T follicular helper cell (primary cell): ENCODE data around the gene SYNE2.

Experiments used
- DNase-seq: peaks from one replicate; pipeline ENCODE4 v3.0.0-alpha.2; 2020; ENCODE audit warnings: low read depth

Gene SYNE2

DNA sequence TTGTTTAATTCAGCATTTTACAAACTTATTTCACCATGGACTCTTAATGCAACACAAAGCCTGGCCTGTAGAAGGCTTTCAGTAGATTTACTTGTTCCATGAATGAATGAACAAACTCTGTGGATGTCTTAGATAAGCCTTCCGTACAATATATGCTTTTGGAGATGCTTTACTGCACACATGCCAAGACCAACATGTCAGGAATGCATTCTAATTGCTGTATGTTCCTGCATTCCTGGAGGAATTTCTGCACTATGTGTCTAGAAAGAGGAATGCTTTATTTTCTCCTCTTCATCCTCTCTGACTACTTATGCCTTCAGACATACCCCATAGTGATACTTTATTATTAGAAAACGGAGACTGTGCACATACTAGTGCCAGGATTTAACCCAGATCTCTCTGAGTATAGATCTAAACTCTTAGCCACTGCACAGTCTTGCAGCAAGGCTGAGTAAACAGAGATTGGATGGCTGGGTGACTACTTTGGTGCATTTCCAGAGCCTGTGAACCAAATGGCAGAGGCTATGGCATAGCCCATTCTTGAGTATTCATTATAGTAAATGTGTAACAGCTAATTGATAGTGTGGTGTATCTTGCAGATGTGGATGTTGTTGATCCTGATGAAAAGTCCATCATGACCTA, 108.2 kb downstream of the SYNE2 start:
- no peak for DNase-seq

- DNase-seq, result no peak
Observed at GRCh38 chr14:63962906-63963305, 110.1 kb downstream of the SYNE2 start.

GRCh38 chr14:63963439-63963838, 110.6 kb downstream of the SYNE2 start:
- DNase-seq, result no peak

- DNase-seq, result no peak
Observed at GRCh38 chr14:63964113-63964512, 111.3 kb downstream of the SYNE2 start.

- DNase-seq, result no peak
Observed at GRCh38 chr14:63966407-63966806, 113.6 kb downstream of the SYNE2 start.

- DNase-seq, result no peak
Observed at GRCh38 chr14:63972323-63972932, 119.6 kb downstream of the SYNE2 start.

DNA sequence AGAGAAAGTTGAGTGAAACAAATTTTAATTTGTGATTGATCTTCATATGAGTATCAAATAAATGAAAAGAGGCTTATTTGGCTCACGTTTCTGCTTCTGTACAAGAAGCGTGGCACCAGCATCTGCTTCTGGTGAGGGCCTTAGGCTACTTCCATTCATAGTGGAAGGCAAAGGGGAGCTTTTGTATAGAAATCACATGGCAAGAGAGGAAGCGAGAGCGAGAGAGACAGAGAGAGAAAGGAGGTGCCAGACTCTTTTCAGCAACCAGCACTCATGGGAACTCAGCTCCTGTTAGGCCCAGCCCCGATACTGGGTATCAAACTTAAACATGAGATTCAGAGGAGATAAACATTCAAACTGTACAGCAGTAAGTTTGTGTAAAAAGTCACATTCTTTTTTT, 121.4 kb downstream of the SYNE2 start:
- no peak for DNase-seq

- DNase-seq, result no peak
Observed at GRCh38 chr14:63981569-63981968, 128.8 kb downstream of the SYNE2 start.

GRCh38 chr14:63982156-63982555, 129.4 kb downstream of the SYNE2 start:
- DNase-seq, result no peak

- DNase-seq, result no peak
Observed at GRCh38 chr14:63982629-63983028, 129.8 kb downstream of the SYNE2 start.

DNA sequence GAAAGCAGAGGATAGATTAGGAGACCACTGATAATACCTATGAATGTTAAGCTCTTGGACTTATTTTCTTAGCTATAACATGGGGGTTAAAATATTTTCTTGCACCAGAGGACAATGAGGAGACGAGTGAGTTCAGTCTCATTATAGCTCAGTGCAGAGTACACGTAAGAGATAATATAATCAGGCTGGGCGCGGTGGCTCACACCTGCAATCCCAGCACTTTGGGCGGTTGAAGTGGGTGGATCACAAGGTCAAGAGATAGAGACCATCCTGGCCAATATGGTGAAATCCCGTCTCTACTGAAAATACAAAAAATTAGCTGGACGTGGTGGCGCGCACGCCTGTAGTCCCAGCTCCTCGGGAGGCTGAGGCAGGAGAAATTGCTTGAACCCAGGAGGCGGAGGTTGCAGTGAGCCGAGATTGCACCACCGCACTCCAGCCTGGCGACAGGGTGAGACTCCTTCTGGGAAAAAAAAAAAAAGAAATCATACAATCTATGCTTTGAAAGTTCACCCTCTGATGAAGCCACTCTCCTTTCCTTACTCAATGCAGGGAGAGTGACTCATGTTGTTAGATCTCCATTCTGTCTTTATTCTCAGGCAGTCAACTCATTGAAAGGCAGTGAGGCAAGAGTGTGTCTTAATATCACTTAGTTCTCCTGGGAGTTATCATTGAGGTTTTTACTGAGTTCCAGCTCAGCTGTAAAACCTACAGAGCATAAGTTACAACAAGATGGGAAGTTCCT, 134.2 kb downstream of the SYNE2 start:
- DNase-seq, result no peak

- DNase-seq, result no peak
Observed at GRCh38 chr14:63988579-63988978, 135.8 kb downstream of the SYNE2 start.

DNA sequence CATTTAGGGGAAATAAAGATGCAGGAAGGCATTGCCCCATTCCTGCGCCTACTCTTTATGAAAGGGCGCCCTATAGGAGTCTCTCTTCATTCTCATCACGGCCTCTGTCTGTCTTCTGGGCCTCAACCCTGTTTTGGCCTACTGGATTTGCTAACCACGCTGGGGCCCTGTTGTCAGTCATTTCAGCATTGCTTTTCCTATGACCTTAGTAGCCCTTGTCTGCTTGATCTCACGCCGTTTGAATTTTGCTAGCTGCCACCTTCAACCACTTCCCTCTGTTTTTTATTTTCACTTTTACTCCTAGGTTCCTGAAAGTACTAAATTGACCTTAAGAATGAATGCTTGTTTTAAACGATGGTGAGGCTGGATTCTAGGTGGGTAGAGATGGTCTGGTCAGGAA, 139.0 kb downstream of the SYNE2 start:
- DNase-seq, result no peak

DNA sequence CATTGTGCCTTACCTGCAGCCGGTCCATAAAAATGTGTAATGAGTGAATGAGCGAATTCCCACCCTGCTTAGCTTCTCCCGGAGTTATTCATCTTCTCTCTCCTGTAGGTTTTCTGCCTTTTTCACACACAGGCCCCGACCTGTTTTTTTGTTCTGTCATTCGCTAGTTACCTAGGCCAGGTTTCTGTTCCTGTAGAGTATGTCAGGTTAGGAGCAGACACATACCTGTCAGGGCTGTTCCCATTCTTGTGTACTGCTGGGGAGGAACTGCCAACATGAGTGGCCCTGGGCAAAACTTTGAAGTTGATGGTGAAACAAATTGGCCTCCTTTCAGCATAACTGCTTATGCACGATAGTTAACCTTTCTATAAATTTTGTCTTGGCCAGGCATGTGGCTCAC, 140.1 kb downstream of the SYNE2 start:
- DNase-seq, result no peak

DNA sequence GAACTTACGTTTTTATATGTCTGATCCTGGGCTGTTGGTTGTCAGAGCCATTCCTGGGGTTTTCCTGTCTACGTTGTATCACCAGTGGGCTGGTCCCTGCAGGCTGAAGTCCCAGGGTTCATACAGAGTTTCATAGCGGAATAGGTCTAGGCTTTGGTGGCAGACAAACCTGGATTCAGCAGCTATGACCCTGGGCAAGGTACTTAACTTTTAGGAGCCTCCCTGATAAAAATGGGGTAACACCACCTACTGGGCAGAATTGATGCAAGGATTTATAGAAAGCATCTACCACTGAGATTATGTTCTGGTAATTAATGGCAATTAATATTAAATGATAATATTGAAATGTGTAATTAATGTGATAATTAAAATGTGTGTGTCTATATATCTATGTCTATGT, 141.2 kb downstream of the SYNE2 start:
- no peak for DNase-seq

DNA sequence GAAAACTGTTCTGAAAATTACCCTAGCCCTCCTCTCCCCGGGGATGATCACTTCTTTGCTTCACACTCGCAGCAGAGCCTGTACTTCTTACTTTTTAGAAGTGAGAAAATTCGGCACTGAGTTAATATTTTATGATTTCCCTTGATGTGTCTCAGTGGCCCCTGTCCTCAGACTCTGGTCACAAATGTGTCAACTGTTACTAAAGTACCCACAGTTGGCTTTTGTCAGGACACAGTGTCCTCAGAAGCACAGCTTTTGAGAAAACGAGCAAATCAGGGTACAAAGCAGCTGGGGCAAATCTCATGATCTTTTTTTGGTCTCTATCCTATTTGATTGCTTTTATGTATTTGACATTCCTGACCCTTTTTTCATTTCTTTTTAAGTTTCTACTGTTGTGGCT, 142.5 kb downstream of the SYNE2 start:
- DNase-seq, result no peak

DNA sequence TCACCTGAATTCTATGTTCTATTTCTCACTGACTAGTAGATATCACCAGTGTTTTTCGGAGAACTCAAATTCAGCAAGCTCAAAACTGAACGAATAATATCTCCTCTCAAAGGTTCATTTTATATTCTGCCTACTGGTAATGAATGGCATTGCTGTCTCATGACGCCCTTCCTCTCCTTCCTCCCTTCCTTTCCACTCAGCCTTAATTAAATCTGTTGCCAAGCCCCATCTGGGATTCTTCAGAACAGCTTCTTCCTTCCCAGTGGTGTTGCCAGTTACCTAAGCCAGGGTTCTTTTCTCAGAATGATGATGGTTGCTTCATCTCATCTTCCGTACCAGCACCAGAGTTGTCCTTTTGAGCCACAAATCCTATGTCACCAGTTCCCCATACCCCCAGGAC, 143.2 kb downstream of the SYNE2 start:
- DNase-seq, result no peak

DNA sequence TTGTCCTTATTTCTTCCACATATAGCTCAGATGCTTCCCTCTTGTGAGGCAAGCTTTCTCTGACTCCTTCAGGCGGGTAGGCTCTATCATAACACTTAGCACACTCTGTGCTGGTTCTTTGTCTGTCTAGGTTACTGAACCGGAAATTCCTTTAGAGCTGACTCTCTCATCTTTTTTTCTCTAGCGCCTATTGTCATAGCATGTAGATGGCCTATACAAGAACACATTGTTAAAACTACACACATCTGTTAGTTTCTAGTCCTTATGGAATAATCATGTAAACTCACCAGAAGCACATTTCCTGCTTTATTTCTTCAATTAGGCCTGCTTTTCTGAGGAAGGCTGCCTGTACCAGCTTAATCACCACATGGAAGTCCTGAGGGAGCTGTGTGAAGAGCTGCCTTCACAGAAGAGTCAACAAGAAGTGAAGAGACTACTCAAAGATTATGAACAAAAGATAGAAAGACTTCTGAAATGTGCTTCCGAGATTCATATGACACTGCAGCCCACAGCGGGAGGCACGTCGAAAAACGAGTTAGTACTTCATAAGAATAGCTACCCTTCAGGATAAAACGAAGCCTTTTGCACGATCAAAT, 143.9 kb downstream of the SYNE2 start:
- no peak for DNase-seq

DNA sequence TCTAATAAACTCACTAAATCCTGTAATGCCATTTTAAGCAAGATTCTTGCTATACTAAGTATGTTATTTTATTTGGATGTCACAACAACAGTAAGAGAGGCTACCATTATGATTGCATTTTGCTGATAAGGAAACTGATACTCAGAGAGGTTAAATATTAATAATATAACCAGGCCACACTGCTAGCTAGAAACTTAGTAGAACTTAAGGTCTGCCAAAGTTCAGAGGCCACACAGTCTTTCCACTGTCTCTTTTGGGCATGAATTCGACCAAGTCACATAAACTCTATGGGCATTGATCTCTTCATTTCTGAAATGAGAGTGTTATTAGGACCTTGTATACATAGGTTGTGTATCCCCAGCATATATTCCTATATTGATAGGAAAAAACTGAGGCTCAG, 147.9 kb downstream of the SYNE2 start:
- DNase-seq, result no peak

DNA sequence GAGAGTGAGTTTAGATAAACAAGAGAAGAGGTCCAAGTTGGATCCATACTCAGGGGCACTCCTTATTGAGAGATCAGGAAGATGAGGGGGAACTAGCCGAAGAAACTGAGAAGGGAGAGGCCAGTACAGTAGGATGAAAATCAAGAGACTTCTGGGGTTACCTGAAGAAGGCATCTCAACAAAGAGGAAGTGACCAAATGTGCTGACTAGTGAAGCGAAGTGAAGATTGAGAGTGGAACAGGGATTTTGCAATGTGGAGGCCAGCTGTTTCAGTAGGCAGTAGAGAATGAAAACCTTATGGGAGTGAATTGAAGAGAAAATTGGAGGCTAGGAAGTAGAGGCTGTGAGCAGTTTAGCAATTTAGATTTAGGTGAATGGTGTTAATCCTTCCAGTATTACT, 153.0 kb downstream of the SYNE2 start:
- no peak for DNase-seq

DNA sequence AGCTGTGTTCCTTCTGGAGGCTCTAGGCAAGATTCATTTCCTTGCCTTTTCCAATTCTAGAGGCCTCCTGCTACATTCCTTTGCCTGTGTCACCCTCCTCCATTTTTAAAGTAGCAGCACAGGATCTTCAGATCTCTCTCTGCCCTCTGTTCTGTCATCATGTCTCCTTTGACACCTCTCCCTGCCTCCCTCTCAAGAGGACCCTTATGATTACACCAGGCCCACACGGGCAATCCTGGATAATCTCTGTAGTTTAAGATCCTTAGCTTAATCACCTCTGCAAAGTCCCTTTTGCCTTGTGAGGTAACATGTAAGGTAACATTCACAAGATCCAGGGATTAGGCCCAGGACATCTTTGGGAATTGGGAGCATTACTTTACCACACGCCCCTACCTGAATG, 155.2 kb downstream of the SYNE2 start:
- DNase-seq, result no peak

- no peak for DNase-seq
Observed at GRCh38 chr14:64012003-64012402, 159.2 kb downstream of the SYNE2 start.

- DNase-seq, result no peak
Observed at GRCh38 chr14:64012720-64013119, 159.9 kb downstream of the SYNE2 start.
